HG02852 (cell line): ENCODE data around the gene SMIM41.

Experiments
- ATAC-seq: cut with Tn5 transposase; IDR thresholded peaks from one replicate; pipeline ENCODE4 v1.9.1; 2021; ENCODE audit warnings: mild to moderate bottlenecking, moderate library complexity; ENCODE audit not compliant: unreplicated experiment

SMIM41 gene

DNA sequence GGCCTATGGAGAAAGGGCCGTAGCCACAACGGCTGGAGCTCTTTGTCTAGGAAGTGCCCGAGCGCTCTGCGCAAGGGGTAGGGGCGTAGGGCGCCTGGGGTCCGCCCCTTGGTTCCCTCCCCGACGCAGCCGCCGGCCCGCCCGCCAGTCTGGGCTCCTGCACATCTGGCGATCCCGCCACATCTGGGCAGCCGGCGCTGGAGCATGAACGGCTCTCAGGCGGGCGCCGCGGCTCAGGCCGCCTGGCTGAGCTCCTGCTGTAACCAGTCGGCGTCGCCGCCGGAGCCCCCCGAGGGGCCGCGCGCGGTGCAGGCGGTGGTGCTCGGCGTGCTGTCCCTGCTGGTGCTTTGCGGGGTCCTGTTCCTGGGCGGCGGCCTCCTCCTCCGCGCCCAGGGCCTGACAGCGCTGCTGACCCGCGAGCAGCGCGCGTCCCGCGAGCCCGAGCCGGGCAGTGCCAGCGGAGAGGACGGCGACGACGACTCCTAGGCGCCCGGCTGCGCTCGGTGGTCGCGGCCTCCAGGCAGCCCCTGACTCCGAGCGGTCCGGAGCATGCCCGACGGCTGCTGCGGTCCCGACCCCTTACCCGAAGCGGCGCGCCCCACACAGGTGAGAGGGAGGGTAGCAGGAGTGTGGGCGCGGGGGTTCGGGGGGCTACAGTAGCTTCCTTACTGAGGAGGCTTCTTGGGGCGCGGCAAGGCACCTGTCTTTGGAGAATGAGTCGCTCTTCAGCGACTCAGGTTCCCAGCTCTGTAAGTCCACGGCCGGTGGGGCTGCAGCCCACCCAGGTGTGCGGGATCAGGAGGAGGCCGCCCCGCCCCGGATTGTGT lies at the start of gene SMIM41:
Gene SMIM41, plus strand, starts transcription at position 129 of the 827 bp plus-strand sequence. Its CDS starts 76 bp downstream, at position 205.
- no peak for ATAC-seq

DNA sequence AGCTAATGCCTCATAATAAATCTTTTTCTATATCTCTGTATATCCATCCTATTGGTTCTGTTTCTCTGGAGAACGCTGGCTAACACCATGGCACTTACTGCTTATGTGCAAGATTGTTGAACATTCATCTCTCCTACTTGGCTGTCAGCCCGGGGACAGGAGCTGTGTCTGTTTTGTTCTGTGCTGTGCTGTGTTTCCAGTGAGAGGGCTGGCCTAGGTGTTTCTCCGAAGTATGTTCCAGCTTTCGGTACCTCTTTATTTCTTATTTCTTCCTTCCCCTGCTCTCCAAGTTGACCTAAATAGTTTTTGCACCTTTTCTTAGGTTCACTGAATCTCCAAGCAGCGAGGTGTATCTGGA lies 47.1 kb upstream of the SMIM41 start:
- no peak for ATAC-seq

DNA sequence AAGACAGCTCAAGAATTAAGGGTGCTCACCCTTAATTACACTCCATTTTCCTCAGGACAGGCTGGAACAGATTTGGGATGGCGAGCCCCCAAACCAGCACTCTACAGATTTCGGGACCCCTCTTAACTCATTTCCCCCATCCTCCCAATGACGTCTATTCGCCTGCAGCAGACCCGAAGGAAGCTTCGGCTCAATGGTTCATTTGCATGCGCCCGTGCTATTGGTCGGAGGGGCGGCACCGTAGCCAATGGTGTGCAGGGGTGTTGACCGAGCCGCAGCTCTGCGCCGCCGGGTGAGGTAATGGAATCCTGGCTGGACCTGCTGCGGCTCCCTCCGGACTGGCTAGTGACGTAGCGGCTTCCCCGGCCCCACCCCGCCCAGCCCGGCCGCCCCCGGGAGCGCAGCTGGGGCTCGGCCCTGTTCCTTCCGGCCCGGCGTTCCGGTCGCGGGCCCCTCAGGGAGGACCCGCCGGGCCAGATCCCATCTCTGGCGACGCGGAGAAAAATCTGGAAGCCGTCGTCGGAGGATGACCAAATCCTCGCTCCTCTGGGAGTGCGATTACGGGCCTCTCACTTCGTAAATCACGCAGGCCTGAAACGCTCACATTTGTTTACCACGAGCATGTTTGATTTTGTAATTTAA lies 46.6 kb upstream of the SMIM41 start:
- peak; percentile 95 for ATAC-seq

DNA sequence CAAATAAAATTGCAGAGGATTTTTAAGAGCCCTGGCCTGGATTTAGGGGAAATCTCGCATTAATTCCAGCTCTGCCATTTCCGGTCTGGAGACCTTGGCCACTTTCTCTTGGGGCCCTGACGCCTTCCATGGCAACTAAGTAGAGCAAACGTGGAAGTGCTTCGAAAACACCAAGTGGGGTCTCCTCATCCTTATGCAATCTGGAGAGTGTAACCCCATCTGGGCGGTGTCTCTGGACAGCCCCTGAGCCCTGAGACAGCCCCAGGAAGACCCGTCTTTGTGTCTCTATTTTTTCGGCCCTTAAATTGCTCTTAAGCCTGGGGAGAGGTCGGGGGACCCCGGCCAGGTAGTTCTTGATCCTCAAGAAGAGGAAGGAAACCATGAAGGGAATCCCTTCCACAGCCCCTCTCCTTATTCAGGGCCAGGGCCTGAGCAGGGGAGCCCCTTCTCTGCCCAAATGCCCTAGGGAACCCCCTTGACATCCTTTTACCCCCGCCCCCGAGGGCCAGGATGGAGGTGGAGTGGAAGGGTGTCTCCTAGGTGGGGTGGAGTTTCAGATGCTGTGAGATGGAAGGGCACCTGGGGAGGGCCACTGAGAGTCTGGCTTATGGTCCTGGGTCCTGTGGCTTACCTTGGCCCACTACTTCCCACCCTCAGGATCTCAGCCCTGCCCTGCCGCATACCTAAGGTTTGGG lies 45.9 kb upstream of the SMIM41 start:
- ATAC-seq = no peak

DNA sequence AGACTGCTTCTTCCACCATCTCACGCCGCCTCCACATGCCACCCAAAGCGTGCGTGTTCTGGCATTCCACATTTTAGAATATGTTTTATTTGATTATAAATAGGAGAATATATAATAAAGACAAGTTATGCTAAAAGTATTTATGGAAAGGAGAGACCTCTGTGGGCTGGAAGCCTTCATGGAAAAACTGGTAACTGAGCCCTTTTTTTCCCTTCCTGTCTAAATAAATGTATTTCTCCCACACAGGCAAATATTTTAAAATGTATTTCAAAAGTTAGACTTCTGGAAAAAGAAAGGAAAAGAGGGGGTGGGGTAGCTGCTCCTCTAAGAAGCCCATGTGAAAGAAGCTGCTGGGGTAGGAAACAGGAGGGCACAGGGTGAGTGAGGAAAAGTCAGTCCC lies 44.3 kb upstream of the SMIM41 start:
- no peak for ATAC-seq

DNA sequence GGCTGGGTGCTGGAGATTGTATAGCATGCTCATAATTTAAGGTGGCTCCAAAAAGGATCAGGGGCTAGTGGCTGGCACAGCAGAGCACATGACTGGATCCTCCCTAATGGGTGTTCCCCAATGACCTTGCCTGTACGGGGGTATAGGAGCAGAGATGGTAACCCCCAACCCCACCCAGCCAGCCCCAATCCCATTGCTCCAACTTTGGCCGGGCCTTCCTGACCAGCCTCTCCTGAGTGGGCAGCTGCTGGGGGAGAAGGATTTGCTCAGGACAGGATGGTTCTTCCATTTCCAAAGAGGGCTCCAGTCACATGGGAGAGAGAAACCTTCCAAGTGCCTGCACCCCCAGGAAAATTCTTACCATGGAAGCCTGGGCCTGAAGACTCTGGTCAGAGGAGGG lies 43.6 kb upstream of the SMIM41 start:
- ATAC-seq = no peak

DNA sequence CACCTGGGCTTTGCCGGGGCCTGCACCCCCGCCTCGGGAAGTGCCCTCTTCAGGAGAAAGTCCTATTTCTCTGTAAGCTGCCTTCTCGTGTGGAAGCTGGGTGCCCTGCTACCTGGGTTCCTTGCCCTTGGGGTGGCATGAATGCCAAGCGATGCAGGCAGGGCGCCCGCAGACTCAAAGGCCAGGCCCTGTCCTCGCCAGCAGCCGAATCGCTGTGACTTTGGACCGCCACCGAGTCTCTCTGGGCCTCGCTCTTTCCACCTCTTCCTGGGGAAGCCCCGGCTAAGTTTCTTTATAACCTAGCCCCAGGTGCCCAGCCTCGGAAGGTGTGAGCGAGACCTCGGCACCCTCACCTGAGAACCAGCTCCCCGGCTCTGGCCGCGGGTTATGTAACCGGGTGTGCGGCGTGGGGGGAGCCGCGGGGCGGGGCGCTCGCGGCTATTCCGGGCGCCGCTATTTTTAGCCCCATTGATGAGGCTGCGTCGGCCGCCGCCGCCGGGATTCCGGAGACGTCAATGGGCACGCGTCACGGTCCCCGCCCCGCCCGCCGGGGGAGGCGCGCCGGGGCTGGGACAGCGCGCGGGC lies 42.8 kb upstream of the SMIM41 start:
- ATAC-seq = peak; percentile 41

DNA sequence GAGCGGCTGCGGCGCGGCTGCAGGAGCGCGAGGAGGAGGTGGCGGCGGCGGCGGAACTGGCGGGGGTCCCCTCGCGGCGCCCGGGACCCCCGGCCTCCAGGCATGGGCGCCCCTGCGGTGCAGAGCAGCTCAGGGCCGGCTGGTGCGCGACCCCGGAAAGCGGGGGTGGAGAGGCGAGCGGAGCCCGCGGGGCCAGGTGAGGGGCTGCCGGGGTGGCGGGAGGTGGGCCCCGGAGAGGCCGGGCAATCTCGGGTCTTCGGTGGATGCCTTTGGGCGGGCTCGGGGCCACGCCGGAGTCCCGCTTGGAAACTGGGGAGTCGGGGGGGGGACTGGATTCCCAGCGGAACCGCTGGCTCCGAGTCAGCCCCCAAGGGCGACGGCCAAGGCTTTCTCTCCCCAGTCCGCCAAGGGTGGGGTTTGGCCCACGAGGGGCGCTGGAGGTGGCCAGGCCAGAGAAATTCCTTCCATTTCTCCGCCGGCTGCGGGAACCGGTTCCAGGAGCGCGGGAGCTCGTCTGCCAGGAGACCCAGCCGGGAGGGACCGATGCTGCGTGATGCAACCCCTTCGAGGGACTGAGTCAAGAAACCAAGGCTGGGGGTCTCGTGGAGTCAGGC lies 42.1 kb upstream of the SMIM41 start:
- ATAC-seq = no peak

DNA sequence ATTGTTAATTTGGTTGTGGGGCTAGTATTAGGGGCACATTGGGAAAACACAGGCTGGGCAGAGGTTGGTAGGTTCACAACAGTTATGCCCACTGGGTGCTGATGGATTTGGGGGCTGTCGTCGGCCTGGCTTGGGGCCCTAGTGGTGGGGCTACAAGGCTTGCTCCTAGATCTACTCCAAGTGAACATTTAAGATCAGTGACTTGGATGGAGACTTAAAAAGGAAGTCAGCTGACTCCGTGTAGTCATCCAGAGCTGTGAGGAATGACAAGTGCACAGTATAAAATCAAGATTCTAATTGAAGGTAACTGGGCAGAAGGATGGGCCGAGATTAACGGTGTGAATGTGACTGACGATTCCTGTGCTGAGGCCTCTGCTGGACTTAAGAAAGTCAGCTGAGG lies 41.1 kb upstream of the SMIM41 start:
- ATAC-seq = no peak

DNA sequence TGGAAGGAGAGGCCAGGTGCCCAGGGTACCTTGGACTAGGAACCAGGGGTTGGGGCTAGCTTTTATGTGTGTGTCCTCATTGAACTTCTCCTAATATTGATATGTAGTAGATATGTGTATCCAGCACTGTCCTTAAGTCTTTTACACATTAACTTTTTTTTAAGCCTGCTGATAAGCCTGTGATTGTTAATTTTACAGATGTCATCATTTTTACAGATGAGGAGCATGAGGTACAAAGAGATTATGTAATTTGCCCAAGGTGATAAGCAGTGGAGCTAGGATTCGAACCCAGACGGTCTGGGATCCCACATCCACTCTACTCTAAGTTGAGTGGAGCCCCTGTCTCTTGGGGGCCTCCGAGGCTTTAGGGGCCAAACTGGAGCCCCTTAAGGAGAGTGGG lies 38.5 kb upstream of the SMIM41 start:
- no peak for ATAC-seq

DNA sequence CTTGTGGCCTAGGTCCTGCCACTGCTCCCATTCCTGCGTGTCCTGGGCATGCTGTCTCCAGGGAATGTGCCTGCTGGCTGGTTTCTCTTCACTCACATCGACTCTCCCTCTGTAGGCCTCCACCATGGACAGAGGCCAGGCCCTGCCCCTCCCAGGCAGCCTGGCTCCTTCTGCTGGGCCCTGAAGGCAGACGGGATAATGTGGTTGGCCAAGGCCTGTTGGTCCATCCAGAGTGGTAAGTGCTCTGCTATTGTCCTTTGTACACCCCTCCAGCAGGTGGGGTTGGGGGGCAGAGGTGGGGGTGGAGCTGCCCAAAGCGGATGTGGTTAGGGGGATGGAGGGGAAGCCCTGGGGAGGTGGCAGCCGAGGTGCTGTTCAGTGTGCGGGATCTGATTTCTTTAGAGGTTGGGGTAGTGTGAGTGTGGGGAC lies 37.8 kb upstream of the SMIM41 start:
- no peak for ATAC-seq

DNA sequence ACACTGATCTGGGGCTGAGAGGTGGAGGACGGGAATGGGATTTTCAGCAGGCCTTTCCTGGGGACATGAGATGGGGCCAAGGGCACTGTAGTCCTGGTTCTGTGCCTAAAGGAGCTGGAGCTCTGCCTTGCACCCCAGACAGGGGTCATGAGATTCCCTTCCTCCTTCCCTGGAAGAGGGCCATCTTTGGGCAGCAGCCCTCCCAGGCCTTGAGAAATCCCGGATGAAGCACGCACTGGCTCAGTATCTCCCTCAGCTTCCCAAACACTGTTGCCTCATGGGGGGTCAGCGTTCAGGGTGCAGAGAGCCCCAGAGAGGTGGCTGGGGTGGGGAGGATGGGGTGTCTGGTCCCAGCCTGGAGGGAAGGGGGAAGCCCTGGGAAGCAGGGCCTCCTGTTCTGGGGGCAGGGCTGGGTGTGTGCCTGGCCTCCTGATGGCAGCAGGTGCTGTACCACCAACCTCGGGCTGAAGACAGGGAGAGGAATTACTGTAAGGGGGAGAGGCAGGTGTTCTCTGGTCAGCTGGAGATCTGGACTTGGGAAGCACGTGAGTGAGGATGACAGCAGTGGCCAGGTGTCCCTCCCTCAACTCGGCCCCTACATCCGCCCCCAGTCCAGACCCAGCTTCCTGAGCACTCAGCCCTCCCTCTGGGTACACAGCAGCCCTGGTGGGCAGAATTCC lies 36.7 kb upstream of the SMIM41 start:
- ATAC-seq = no peak

DNA sequence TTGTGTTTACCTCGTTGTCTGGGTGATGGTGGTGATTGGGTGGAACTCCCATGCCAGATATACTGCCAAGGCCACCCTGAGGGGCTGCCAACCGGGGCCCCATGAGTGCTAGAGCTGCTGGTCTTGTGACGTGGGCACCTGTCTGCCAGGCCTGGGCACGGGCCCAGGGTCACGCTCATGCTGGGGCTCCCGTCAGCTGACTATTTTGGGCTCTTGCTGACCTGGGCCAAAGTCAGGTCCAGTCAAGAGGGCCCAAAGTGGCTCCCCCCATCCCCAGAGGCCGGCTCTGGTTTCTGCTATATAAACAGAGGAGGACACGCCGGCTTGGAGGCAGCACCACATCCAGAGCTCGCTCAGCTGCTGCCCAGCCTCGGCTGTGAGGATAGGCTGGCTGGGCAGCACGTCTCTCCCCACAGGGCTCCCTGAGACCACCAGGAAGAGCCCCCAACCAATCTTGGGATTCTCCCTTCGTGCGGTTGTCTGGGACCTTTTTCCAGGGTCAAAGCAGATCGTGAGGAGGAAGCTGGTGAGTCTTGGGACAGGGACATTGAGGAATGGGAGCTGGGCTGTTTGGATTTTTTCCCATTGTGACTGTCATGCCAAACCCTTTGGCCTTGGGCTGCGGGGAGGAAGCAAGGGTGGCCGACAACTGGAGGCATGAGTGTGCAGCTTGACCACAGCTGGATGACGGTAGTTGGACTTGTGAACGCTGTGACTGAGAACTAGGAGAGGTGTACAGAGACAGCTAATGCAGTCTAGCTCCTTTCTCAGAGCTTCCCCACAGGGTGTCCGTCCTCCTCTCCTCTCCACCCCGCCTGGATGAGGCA lies 35.9 kb upstream of the SMIM41 start:
- no peak for ATAC-seq

DNA sequence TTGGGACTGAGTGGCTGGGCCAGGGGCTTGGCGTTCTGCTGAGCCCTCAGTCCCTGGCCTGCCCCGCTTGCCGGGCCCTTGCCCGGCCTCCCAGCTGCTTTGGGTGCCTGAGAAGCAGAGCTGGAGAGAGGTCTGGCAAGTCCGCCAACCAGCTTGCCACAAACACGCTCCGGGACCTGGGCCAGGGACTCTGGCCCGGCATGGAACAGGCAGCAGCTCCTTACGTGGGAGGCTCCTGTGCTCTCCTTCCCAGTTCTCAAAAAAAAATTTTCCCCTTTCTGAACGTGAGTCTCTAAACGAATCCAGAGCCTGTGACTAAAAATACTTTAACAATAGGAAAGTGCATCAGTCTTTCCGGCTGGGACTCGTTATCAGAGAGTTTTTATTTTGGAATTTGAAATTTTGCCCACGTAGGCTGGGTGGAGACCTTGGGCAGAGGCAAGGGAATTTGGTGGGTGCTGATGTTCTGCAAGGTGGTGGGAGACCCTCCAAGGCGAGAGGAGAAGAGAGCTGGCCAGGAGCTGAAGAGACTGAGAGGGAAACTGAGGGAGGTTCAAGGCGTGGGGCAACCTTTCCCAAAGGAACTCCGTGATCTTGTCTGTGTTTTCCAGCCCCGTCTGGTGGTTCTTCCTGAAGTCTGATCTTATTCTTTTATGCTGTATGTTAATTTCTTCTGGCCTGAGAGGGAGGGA lies 35.1 kb upstream of the SMIM41 start:
- ATAC-seq = no peak

DNA sequence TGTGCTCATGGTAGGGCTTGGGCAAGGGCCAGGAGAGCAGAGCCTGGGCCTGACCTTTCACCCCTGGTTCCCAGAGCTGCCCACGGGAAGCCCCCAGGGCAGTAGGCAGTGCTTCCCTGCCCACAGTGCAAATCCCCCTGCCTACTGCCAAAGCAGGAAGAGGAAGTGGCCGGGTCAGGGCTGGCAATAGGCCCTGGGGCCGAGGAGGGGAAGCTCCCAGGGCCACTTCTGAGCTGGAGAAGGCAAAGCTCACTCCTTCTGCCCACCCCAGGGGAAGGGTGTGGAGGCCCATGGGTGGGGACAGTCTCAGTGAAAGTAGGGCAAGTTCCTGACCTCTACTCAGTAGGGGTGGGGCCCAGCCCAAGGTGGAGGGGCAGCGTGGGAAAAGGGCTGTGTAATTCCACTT lies 33.7 kb upstream of the SMIM41 start:
- ATAC-seq = no peak

DNA sequence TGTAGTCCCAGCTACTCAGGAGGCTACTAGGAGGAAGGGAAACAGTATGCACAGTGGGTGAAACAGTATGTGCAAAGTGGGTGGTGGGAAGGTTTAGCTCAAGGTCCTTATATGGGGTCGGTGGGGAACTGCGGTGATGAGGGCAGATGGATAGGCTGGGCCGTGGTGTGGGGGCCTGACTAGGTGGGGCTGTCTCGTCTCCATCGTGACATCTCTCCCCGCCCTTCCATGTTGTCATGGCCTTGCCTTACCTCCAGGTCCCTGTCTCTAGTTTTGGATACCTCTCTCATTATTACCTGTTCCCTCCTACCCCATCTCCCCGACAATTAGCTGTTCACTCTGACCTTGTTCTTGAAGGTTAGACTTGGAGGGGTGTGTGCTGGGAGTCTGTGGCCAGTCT lies 32.6 kb upstream of the SMIM41 start:
- no peak for ATAC-seq

DNA sequence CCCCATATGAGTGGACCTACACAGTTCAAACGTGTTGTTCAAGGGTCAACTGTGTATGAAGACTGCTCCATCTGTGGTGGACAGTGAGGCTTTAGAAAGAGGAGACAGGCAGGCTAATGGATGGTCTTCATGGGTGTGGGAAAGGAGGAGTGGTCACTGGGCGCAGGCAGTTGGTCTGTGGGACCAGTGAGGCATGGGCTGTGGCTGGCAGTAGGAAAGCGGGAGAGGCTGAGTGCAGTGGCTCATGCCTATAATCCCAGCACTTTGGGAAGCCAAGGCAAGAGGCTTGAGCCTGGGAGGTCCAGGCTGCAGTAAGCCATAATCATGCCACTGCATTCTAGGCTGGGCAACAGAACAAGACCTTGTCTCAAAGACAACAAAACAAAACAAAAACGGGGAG lies 30.2 kb upstream of the SMIM41 start:
- ATAC-seq = no peak

DNA sequence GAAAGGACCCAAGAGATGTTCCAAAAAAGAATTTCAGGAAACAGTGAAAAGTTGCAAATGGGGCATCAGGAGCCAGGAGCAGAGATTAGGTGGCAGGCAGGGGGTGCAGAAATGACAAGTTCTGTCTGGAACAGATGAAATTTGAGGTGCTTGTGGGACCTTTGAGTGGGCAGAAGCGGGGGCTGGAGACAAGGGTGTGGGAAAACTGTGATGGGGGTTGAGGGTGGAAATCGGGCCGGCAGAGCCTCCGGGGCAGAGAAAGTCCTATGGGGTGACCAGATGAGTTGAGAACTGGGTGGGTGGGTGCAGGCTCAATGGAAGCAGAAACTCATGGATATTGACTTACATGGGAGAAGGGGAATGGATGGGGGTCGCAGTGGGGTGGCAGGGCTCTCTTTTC lies 29.8 kb upstream of the SMIM41 start:
- ATAC-seq = no peak

DNA sequence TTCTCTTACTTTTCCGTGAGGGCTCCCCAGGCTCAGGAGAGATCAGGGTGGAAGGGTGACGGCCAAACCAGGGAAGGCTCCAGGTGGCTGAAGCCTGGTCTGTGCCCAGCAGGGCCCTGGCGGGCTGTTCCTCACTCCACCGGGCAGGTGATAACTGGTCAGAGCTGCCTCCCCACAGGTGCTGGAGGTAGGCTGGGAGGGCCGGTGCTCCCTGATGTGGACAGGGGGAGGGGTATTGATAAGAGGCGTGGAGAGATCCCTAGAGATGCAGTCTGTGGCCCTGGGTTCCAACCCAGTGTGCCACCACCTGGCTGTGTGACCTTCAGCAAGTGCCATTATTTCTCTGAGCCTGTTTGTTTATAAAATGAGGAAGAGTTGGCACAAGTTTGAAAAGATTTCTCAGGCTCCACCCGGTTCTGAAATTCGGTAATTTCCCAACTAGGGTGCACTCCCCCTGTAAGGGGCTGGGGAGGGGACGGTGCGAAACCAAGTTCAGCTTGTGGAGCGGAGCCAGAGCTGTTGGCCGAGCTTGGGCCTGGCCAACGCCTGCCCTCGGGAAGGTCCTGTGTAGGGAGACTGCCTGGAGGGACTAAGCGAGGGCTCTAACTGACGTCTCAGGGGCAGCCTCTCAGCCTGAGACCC lies 29.3 kb upstream of the SMIM41 start:
- no peak for ATAC-seq
